Ectodermal cell (in vitro differentiated cells): ENCODE results near the gene CLEC18A.
"Not testable (repeated sequence)": the region's sequence is repeated elsewhere in the genome, so short reads cannot be mapped to it uniquely, and the experiment has no call there.

Experiments used
- H3K27ac ChIP-seq: 2 replicates; pipeline ENCODE4 v1.7.0; 2013; ENCODE audit warnings: mild to moderate bottlenecking, low read depth, low read length; ENCODE audit not compliant: insufficient read depth, poor library complexity, severe bottlenecking
- H3K27me3 ChIP-seq: 2 replicates; pipeline ENCODE4 v1.7.0; 2013; ENCODE audit warnings: mild to moderate bottlenecking, low read length; ENCODE audit not compliant: insufficient read depth, control insufficient read depth, poor library complexity, severe bottlenecking
- H3K36me3 ChIP-seq: one replicate; pipeline ENCODE4 v1.7.0; 2013; ENCODE audit warnings: low read length; ENCODE audit not compliant: control insufficient read depth, insufficient read depth
- H3K4me1 ChIP-seq: one replicate; pipeline ENCODE4 v1.7.0; 2013; ENCODE audit warnings: low read length; ENCODE audit not compliant: control insufficient read depth, insufficient read depth
- H3K4me3 ChIP-seq: 2 replicates; pipeline ENCODE4 v1.7.0; 2013; ENCODE audit warnings: low read depth, low read length, control low read depth; ENCODE audit not compliant: insufficient read depth
- H3K9me3 ChIP-seq: 2 replicates; pipeline ENCODE4 v1.7.0; 2013; ENCODE audit warnings: mild to moderate bottlenecking, low read length, moderate library complexity; ENCODE audit not compliant: control insufficient read depth
- WGBS, 2 experiments: methylation state at CpG; one replicate each; pipeline ENCODE4 v1.1.7; 2013; ENCODE audit warnings: missing lambda C conversion rate in 2 of 2; 5-methylcytosine and 5-hydroxymethylcytosine counted together

The CLEC18A gene

GRCh38 chr16:69936751-69937211 lies 14.4 kb upstream of the CLEC18A start:
- H3K36me3 ChIP-seq: peaks cover 6% of the 10 kb centered on the region
- 96 to 97% methylated on average over 21 of the region's 21 CpGs for WGBS, 2 experiments

DNA sequence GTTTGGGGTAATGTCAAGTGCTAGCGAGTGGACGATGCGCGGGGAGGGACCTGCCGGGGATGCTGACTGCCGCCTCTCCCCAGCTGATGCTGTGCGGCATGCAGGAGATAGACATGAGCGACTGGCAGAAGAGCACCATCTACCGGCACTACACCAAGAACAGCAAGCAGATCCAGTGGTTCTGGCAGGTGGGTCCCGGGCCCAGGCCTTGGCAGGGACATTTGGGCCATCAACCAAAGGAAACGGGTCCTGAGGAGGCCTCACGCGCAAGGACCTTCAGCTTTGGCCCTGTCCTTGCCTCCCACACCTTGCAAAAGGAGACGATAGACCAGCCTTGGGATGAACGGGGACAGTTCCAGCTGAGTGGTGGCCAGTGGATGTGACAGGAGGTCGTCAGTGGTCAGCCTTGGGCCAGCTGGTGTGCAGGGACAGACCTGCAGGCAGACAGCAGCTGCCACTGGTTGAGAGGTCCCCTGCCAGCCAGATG lies 13.6 kb upstream of the CLEC18A start:
- H3K4me3 ChIP-seq: no peak overlapping the region
- no peaks in the 10 kb centered on the region for H3K9me3 ChIP-seq
- no peaks in the 10 kb centered on the region for H3K4me1 ChIP-seq
- 91 to 95% methylated on average over 16 of the region's 16 CpGs for WGBS, 2 experiments
- H3K27ac ChIP-seq: no peak overlapping the region
- no peaks in the 10 kb centered on the region for H3K27me3 ChIP-seq
- peaks cover 6% of the 10 kb centered on the region for H3K36me3 ChIP-seq

More at GRCh38 chr16:69936751-69937211, 14.4 kb upstream of the CLEC18A start:
- H3K27ac ChIP-seq: no peak overlapping the region
- H3K4me1 ChIP-seq: no peaks in the 10 kb centered on the region
- no peak overlapping the region for H3K4me3 ChIP-seq
- no peaks in the 10 kb centered on the region for H3K27me3 ChIP-seq
- no peaks in the 10 kb centered on the region for H3K9me3 ChIP-seq

DNA sequence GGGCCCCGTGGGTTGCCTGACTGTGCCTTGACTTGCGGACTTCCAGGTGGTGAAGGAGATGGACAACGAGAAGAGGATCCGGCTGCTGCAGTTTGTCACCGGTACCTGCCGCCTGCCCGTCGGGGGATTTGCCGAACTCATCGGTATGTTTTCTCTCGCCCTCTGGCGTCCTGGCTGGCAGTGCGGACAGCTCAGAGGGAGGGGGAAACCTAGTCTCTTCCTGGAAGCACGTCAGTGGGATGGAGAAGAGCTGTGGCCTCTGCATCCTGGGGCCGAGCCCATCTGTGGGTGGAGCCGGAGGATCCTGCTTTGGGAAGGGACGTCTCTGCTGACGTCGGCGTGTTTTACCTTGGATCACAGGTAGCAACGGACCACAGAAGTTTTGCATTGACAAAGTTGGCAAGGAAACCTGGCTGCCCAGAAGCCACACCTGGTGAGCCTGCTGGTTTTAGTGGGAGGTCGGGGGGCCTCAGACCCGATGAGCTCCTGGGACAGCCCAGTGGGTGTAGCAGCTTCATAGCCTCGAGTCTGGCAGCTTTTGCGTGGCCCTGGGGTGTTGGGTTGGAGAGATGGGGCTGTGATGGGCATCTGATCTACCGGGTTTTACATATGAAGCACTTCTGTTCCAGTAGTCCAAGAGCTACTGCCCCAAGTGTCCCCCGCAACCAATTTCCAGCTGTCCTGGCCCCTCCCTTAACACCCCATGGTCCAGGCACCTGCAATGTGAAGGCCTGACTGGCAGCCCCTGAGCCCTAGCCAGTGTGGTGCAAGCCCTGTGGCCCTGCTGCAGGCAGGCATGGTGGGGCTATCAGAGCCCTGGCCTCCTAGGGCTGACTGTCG lies 11.9 kb upstream of the CLEC18A start:
- no peak overlapping the region for H3K4me3 ChIP-seq
- no peaks in the 10 kb centered on the region for H3K9me3 ChIP-seq
- no peaks in the 10 kb centered on the region for H3K27me3 ChIP-seq
- peaks cover 6% of the 10 kb centered on the region for H3K36me3 ChIP-seq
- 94% methylated on average over 28 of the region's 28 CpGs for WGBS, 2 experiments
- no peak overlapping the region for H3K27ac ChIP-seq
- H3K4me1 ChIP-seq: no peaks in the 10 kb centered on the region

- peaks cover 6% of the 10 kb centered on the region for H3K36me3 ChIP-seq
- no peak overlapping the region for H3K4me3 ChIP-seq
- no peaks in the 10 kb centered on the region for H3K9me3 ChIP-seq
- no peaks in the 10 kb centered on the region for H3K4me1 ChIP-seq
- 95 to 96% methylated on average over 26 of the region's 26 CpGs for WGBS, 2 experiments
- H3K27ac ChIP-seq: no peak overlapping the region
- no peaks in the 10 kb centered on the region for H3K27me3 ChIP-seq
Measured at GRCh38 chr16:69939821-69940585, 11.1 kb upstream of the CLEC18A start.

- Histone ChIP-seq H3K27me3 (no peaks in the 10 kb centered on the region), H3K9me3 (no peaks in the 10 kb centered on the region), H3K36me3 (peaks cover 6% of the 10 kb centered on the region), H3K4me1 (no peaks in the 10 kb centered on the region), H3K4me3 (no peak overlapping the region), H3K27ac (no peak overlapping the region)
- 95 to 96% methylated on average over 13 of the region's 13 CpGs for WGBS, 2 experiments
Measured at GRCh38 chr16:69940676-69941075, 10.5 kb upstream of the CLEC18A start.

- H3K4me1 ChIP-seq: no peaks in the 10 kb centered on the region
- H3K27ac ChIP-seq: no peak overlapping the region
- 95% methylated on average over 28 of the region's 28 CpGs for WGBS, 2 experiments
Measured at GRCh38 chr16:69941251-69942098, 9.7 kb upstream of the CLEC18A start.

GRCh38 chr16:69942099-69942491 lies 9.0 kb upstream of the CLEC18A start:
- H3K27me3 ChIP-seq: no peaks in the 10 kb centered on the region
- 90 to 92% methylated on average over 11 of the region's 11 CpGs for WGBS, 2 experiments
- peaks cover 6% of the 10 kb centered on the region for H3K36me3 ChIP-seq
- H3K9me3 ChIP-seq: no peaks in the 10 kb centered on the region
- no peaks in the 10 kb centered on the region for H3K4me1 ChIP-seq
- H3K4me3 ChIP-seq: no peak overlapping the region
- H3K27ac ChIP-seq: no peak overlapping the region

More at GRCh38 chr16:69941251-69942098, 9.7 kb upstream of the CLEC18A start:
- Histone ChIP-seq H3K36me3 (peaks cover 6% of the 10 kb centered on the region), H3K27me3 (no peaks in the 10 kb centered on the region), H3K4me3 (no peak overlapping the region), H3K9me3 (no peaks in the 10 kb centered on the region)

DNA sequence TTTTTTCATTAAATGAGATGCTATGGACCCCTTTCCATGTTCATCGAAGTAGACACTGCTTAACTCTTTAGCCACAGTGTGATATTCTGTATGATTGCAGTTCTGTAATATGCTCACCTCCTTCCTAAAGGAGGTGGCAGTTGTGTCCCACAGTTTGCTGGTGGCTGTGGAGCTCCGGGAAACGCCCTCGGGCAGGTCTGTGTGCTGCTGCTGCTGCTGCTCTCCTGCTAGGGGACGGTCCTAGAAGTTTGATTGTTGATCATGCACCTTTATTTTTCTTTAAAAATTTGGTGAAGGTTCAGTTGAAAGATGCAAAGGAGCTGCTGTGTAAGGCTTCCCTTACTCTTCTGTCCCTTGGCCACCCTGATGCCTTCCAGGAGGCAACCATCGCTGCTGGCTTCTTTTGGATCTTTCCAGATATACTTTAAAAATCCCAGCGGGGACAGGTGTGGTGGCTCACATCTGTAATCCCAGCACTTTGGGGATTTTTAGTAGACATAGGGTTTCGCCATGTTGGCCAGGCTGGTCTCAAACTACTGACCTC lies 8.4 kb upstream of the CLEC18A start:
- 86 to 88% methylated on average over 8 of the region's 8 CpGs for WGBS, 2 experiments
- no peak overlapping the region for H3K27ac ChIP-seq
- no peaks in the 10 kb centered on the region for H3K4me1 ChIP-seq

DNA sequence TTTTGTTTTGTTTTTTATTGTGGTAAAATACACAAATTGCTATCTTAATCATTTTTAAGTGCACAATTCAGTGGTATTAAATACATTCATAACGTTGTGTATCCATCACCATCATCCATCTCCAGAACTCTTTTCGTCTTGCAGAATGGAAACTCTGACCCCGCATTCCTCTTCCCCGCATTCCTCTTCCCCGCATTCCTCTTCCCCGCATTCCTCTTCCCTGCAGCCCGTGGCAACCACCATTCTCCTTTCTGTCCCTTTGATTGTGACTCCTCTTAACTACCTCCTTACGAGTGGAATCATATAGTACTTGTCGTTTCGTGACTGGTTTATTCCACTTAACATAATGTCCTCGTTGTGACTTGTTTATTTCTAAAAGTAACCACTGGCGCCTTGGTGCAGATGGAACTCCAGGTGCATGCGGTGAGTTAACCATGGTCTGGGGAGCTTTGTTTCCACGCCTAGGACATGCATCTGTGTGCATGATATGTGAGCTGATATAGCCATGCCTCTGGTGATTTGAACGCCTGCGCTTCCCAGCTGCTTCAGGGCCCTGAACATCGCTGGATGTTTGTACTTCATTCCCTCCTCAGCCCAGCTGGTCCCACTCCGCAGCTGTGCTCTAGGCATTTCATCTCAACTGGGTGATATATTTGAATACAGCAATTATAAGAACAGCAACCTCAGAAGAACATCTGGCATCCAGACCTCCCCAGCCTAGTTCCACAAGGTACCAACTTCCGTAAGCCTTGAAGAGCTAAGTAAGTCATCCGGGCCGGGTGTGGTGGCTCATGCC lies 7.7 kb upstream of the CLEC18A start:
- not testable (repeated sequence) for H3K4me3 ChIP-seq, H3K4me1 ChIP-seq, H3K36me3 ChIP-seq, H3K27ac ChIP-seq, H3K9me3 ChIP-seq, H3K27me3 ChIP-seq
- 87 to 92% methylated on average over 13 of the region's 21 CpGs for WGBS, 2 experiments

More for the DNA sequence above, 8.4 kb upstream of the CLEC18A start:
- Histone ChIP-seq H3K4me3 (no peak overlapping the region), H3K36me3 (peaks cover 4% of the 10 kb centered on the region), H3K9me3 (no peaks in the 10 kb centered on the region), H3K27me3 (no peaks in the 10 kb centered on the region)
